DOHH2 (cell line): ENCODE data around the gene NSMCE1.

Experiments
- H3F3A ChIP-seq: fragments of 200-600 bp; sonication (generic), shearing (Covaris generic); 2 replicates; pipeline ENCODE4 v1.6.0; 2016; ENCODE audit warnings: antibody characterized with exemption, mild to moderate bottlenecking; ENCODE audit not compliant: control insufficient read depth, insufficient read depth
- H3K27ac ChIP-seq: fragments of 200-600 bp; sonication (generic); 2 replicates; pipeline ENCODE4 v1.5.1; 2014; ENCODE audit warnings: low read depth, mild to moderate bottlenecking, low read length, moderate library complexity
- H3K27me3 ChIP-seq: fragments of 200-600 bp; sonication (generic); 2 replicates; pipeline ENCODE4 v1.6.1; 2014; ENCODE audit warnings: mild to moderate bottlenecking, low read length, mixed read lengths; ENCODE audit not compliant: control insufficient read depth
- H3K36me3 ChIP-seq: fragments of 200-600 bp; sonication (generic); 2 replicates; pipeline ENCODE4 v1.6.1; 2014; ENCODE audit warnings: mild to moderate bottlenecking, low read length, moderate library complexity, mixed read lengths; ENCODE audit not compliant: control insufficient read depth
- H3K4me1 ChIP-seq: fragments of 200-600 bp; sonication (generic); 2 replicates; pipeline ENCODE4 v1.6.1; 2014; ENCODE audit warnings: mild to moderate bottlenecking, low read length, mixed read lengths; ENCODE audit not compliant: control insufficient read depth
- H3K4me2 ChIP-seq: fragments of 200-600 bp; sonication (generic); 2 replicates; pipeline ENCODE4 v1.6.0; 2014; ENCODE audit warnings: mild to moderate bottlenecking, low read length, moderate library complexity
- H3K4me3 ChIP-seq: fragments of 200-600 bp; sonication (generic); 2 replicates; pipeline ENCODE4 v1.5.1; 2014; ENCODE audit warnings: mild to moderate bottlenecking, low read length, mixed read lengths
- H3K79me2 ChIP-seq: fragments of 200-600 bp; sonication (generic); 2 replicates; pipeline ENCODE4 v1.6.1; 2014; ENCODE audit warnings: mild to moderate bottlenecking, low read length, mixed read lengths; ENCODE audit not compliant: control insufficient read depth
- H3K9me2 ChIP-seq: fragments of 200-600 bp; sonication (generic); replicated peaks from 2 replicates; pipeline ENCODE4 v1.6.1; 2014; ENCODE audit warnings: mild to moderate bottlenecking, low read length, mixed read lengths; ENCODE audit not compliant: control insufficient read depth
- H3K9me3 ChIP-seq: fragments of 200-600 bp; sonication (generic); 2 replicates; pipeline ENCODE4 v1.6.1; 2014; ENCODE audit warnings: antibody characterized with exemption, low read length, mixed read lengths; ENCODE audit not compliant: control insufficient read depth, insufficient read depth
- H4K20me1 ChIP-seq: fragments of 200-600 bp; sonication (generic); 2 replicates; pipeline ENCODE4 v1.6.0; 2014; ENCODE audit warnings: low read depth, mild to moderate bottlenecking, antibody characterized with exemption, low read length, moderate library complexity; ENCODE audit not compliant: control insufficient read depth, insufficient read depth
- CTCF ChIP-seq: fragments of 200-600 bp; sonication (generic); IDR thresholded peaks from one replicate; pipeline ENCODE4 v1.5.1; 2014; ENCODE audit warnings: antibody characterized with exemption, mild to moderate bottlenecking, low read depth, low read length; ENCODE audit not compliant: poor library complexity, severe bottlenecking
- EZH2phosphoT487 ChIP-seq: fragments of 200-600 bp; sonication (generic); IDR thresholded peaks from 2 replicates; pipeline ENCODE4 v1.6.1; 2017; ENCODE audit warnings: borderline replicate concordance, mild to moderate bottlenecking, antibody characterized with exemption, low read length, moderate library complexity, mixed read lengths

The NSMCE1 gene

GRCh38 chr16:27239026-27239425, 29.5 kb downstream of the NSMCE1 start:
- H3K4me2 ChIP-seq = no peak overlapping the region
- H4K20me1 ChIP-seq = no peaks in the 10 kb centered on the region
- no peak for TF ChIP-seq EZH2phosphoT487
- TF ChIP-seq CTCF = no peak
- H3K27ac ChIP-seq = no peak overlapping the region
- H3K27me3 ChIP-seq = no peaks in the 10 kb centered on the region
- peaks cover 86% of the 10 kb centered on the region for H3K4me1 ChIP-seq
- H3K9me3 ChIP-seq = no peaks in the 10 kb centered on the region
- H3K4me3 ChIP-seq = no peak overlapping the region
- H3K79me2 ChIP-seq = peaks cover 12% of the 10 kb centered on the region
- H3K36me3 ChIP-seq = peaks cover 10% of the 10 kb centered on the region
- H3F3A ChIP-seq = peaks cover 18% of the 10 kb centered on the region
- H3K9me2 ChIP-seq = no peaks in the 10 kb centered on the region

GRCh38 chr16:27238591-27238990, 30.0 kb downstream of the NSMCE1 start:
- Histone ChIP-seq H4K20me1 (no peaks in the 10 kb centered on the region), H3K9me2 (no peaks in the 10 kb centered on the region), H3F3A (peaks cover 18% of the 10 kb centered on the region), H3K27ac (peak overlapping the region; percentile 86; the same call in 1 of the 2 replicates), H3K79me2 (peaks cover 12% of the 10 kb centered on the region), H3K27me3 (no peaks in the 10 kb centered on the region), H3K9me3 (no peaks in the 10 kb centered on the region), H3K4me1 (peaks cover 86% of the 10 kb centered on the region), H3K36me3 (peaks cover 10% of the 10 kb centered on the region), H3K4me2 (peak overlapping the region; percentile 81; the same call in 1 of the 2 replicates), H3K4me3 (no peak overlapping the region)
- TF ChIP-seq CTCF = no peak
- TF ChIP-seq EZH2phosphoT487 = no peak

GRCh38 chr16:27238016-27238587, 30.5 kb downstream of the NSMCE1 start:
- peak overlapping the region; percentile 64 for H3K4me3 ChIP-seq
- peak overlapping the region; percentile 86 for H3K27ac ChIP-seq
- peaks cover 9% of the 10 kb centered on the region for H3K79me2 ChIP-seq
- H3K9me3 ChIP-seq = no peaks in the 10 kb centered on the region
- no peaks in the 10 kb centered on the region for H4K20me1 ChIP-seq
- peaks cover 86% of the 10 kb centered on the region for H3K4me1 ChIP-seq
- peaks cover 22% of the 10 kb centered on the region for H3F3A ChIP-seq
- peak overlapping the region; percentile 81 for H3K4me2 ChIP-seq
- TF ChIP-seq CTCF = peak; percentile 11
- no peak for TF ChIP-seq EZH2phosphoT487
- H3K36me3 ChIP-seq = peaks cover 12% of the 10 kb centered on the region
- no peaks in the 10 kb centered on the region for H3K27me3 ChIP-seq
- H3K9me2 ChIP-seq = no peaks in the 10 kb centered on the region
